Astrocyte of the spinal cord (primary cell): ENCODE results near the gene MSI1.

Source experiments
- DNase-seq: peaks from one replicate; pipeline ENCODE4 v3.0.0; 2011; ENCODE audit warnings: low read depth, low spot score
- H3K4me3 ChIP-seq: 2 replicates; pipeline ENCODE4 v1.5.1; 2011; ENCODE audit warnings: low read depth, mild to moderate bottlenecking, low read length, moderate library complexity
- CTCF ChIP-seq: IDR thresholded peaks from 2 replicates; pipeline ENCODE4 v1.5.1; 2012; ENCODE audit warnings: low read depth, mild to moderate bottlenecking, low read length, inconsistent platforms
- in situ Hi-C: cut with HindIII; loops from 2 replicates; pipeline ENCODE4 v1.10.0; 2017; ENCODE audit warnings: low sequenced_read_pairs

MSI1 gene

GRCh38 chr12:120397824-120398540, 29.0 kb upstream of the MSI1 start:
- TF ChIP-seq CTCF, result no peak
- in situ Hi-C loops, result no loop called here
- peak; percentile 14 for DNase-seq
- no peak overlapping the region for H3K4me3 ChIP-seq

GRCh38 chr12:120394483-120395367, 25.8 kb upstream of the MSI1 start:
- in situ Hi-C loops, result no loop called here
- no peak for TF ChIP-seq CTCF
- no peak overlapping the region for H3K4me3 ChIP-seq
- no peak for DNase-seq

GRCh38 chr12:120390540-120391120, 21.7 kb upstream of the MSI1 start:
- TF ChIP-seq CTCF, result no peak
- H3K4me3 ChIP-seq, result no peak overlapping the region
- DNase-seq, result no peak
- in situ Hi-C loops, result no loop called here

GRCh38 chr12:120388691-120389481, 19.9 kb upstream of the MSI1 start:
- in situ Hi-C loops, result no loop called here
- DNase-seq, result no peak
- no peak overlapping the region for H3K4me3 ChIP-seq

GRCh38 chr12:120381752-120382419, 12.9 kb upstream of the MSI1 start:
- H3K4me3 ChIP-seq, result no peak overlapping the region
- TF ChIP-seq CTCF, result no peak
- in situ Hi-C loops, result no loop called here
- peak; percentile 55 for DNase-seq

More at GRCh38 chr12:120388691-120389481, 19.9 kb upstream of the MSI1 start:
- TF ChIP-seq CTCF, result no peak
